Measurements from ENCODE around the gene USP17L18. TPM values are rescaled to one million over a fixed set of nuclear protein-coding genes. Genes with fewer than 3 reads are reported as not detected.
"Not testable (repeated sequence)": the region's sequence is repeated elsewhere in the genome, so short reads cannot be mapped to it uniquely, and the experiment has no call there.

Gene USP17L18
- total RNA-seq (2012; rRNA removed), result not detected in 2 replicates

DNA sequence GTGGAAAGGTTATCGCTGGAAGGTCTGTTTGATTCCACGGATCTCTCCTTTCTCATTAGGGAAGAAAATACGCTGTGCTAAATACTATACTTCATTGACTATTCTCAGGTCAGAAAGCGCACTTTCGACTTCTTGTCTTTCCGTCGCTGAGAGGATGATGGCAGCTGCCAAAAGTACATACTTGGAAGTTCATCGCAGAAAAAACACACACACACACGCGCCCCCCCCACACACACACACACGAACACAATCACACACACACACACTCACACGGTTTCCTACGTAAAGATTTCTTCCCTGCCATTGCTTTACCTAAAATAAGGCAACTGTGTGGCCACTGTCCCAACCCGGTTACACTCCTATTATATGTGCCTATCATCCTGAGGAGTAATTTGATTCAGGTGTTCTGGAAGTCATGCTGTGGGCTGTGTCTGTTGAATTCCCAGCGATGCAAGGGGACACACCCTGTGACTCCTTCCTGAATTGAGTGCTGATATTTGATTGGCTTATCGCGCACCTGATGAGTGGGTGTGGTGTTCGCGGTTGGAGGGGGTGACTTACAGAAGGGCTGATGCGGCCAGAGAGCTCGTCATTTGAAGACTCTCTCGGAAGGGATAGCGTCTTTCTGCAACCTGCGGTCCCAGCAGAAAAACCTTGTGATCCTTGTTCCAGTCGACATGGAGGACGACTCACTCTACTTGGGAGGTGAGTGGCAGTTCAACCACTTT is at the start of gene USP17L18:
USP17L18 (plus strand) TSS at position 678 of the 728 bp plus-strand sequence; CDS start at position 678, 0 bp downstream.
- H3K4me2 ChIP-seq (ENCODE audit: low read length); H3K27me3 ChIP-seq (ENCODE audit: control insufficient read depth, insufficient read depth, low read length); H3K4me3 ChIP-seq (ENCODE audit: low read length); H3K36me3 ChIP-seq (ENCODE audit: insufficient read depth, low read length); H3K9me3 ChIP-seq (replicated peaks; ENCODE audit: low read length); H3K4me1 ChIP-seq (ENCODE audit: control insufficient read depth, insufficient read depth, low read length); H3K9ac ChIP-seq (ENCODE audit: low read depth, low read length): not testable (repeated sequence)

- not testable (repeated sequence) for H3K36me3 ChIP-seq (ENCODE audit: insufficient read depth, low read length); H3K4me3 ChIP-seq (ENCODE audit: low read length); H3K4me1 ChIP-seq (ENCODE audit: control insufficient read depth, insufficient read depth, low read length); H3K9ac ChIP-seq (ENCODE audit: low read depth, low read length); H3K9me3 ChIP-seq (replicated peaks; ENCODE audit: low read length); H3K27me3 ChIP-seq (ENCODE audit: control insufficient read depth, insufficient read depth, low read length); H3K4me2 ChIP-seq (ENCODE audit: low read length)
Observed at GRCh38 chr4:9210357-9210756, 38.1 kb upstream of the USP17L18 start, which contains the start of gene USP17L10. USP17L10 (plus strand) TSS chr4:9210657; CDS start chr4:9210657, 0 bp downstream.

DNA sequence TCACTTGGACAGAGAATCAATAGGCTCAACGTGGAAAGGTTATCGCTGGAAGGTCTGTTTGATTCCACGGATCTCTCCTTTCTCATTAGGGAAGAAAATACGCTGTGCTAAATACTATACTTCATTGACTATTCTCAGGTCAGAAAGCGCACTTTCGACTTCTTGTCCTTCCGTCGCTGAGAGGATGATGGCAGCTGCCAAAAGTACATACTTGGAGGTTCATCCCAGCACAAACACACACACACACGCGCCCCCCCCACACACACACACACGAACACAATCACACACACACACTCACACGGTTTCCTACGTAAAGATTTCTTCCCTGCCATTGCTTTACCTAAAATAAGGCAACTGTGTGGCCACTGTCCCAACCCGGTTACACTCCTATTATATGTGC is 33.7 kb upstream of the USP17L18 start:
- H3K4me3 ChIP-seq (ENCODE audit: low read length); H3K9me3 ChIP-seq (replicated peaks; ENCODE audit: low read length); H3K9ac ChIP-seq (ENCODE audit: low read depth, low read length); H3K4me2 ChIP-seq (ENCODE audit: low read length); H3K36me3 ChIP-seq (ENCODE audit: insufficient read depth, low read length); H3K4me1 ChIP-seq (ENCODE audit: control insufficient read depth, insufficient read depth, low read length); H3K27me3 ChIP-seq (ENCODE audit: control insufficient read depth, insufficient read depth, low read length): not testable (repeated sequence)

- H3K27me3 ChIP-seq (ENCODE audit: control insufficient read depth, insufficient read depth, low read length); H3K9ac ChIP-seq (ENCODE audit: low read depth, low read length); H3K4me1 ChIP-seq (ENCODE audit: control insufficient read depth, insufficient read depth, low read length); H3K4me2 ChIP-seq (ENCODE audit: low read length); H3K9me3 ChIP-seq (replicated peaks; ENCODE audit: low read length); H3K4me3 ChIP-seq (ENCODE audit: low read length); H3K36me3 ChIP-seq (ENCODE audit: insufficient read depth, low read length): not testable (repeated sequence)
Observed at GRCh38 chr4:9215105-9215504, 33.3 kb upstream of the USP17L18 start, which contains the start of gene USP17L11. USP17L11 (plus strand) TSS chr4:9215405; CDS start chr4:9215405, 0 bp downstream.

DNA sequence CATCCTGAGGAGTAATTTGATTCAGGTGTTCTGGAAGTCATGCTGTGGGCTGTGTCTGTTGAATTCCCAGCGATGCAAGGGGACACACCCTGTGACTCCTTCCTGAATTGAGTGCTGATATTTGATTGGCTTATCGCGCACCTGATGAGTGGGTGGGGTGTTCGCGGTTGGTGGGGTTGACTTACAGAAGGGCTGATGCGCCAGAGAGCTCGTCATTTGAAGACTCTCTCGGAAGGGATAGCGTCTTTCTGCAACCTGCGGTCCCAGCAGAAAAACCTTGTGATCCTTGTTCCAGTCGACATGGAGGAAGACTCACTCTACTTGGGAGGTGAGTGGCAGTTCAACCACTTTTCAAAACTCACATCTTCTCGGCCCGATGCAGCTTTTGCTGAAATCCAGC is 28.6 kb upstream of the USP17L18 start, which contains the start of gene USP17L12:
USP17L12 (plus strand) TSS at position 301 of the 400 bp plus-strand sequence; CDS start at position 301, 0 bp downstream.
- not testable (repeated sequence) for H3K4me2 ChIP-seq (ENCODE audit: low read length); H3K4me1 ChIP-seq (ENCODE audit: control insufficient read depth, insufficient read depth, low read length); H3K27me3 ChIP-seq (ENCODE audit: control insufficient read depth, insufficient read depth, low read length)

GRCh38 chr4:9224596-9224995 is 23.8 kb upstream of the USP17L18 start, which contains the start of gene USP17L13:
USP17L13 (plus strand) TSS chr4:9224896; CDS start chr4:9224896, 0 bp downstream.
- not testable (repeated sequence) for H3K9me3 ChIP-seq (replicated peaks; ENCODE audit: low read length); H3K9ac ChIP-seq (ENCODE audit: low read depth, low read length); H3K4me3 ChIP-seq (ENCODE audit: low read length); H3K27me3 ChIP-seq (ENCODE audit: control insufficient read depth, insufficient read depth, low read length); H3K4me1 ChIP-seq (ENCODE audit: control insufficient read depth, insufficient read depth, low read length); H3K36me3 ChIP-seq (ENCODE audit: insufficient read depth, low read length); H3K4me2 ChIP-seq (ENCODE audit: low read length)

More for the DNA sequence above, 28.6 kb upstream of the USP17L18 start, which contains the start of gene USP17L12:
- H3K9ac ChIP-seq (ENCODE audit: low read depth, low read length); H3K36me3 ChIP-seq (ENCODE audit: insufficient read depth, low read length); H3K4me3 ChIP-seq (ENCODE audit: low read length); H3K9me3 ChIP-seq (replicated peaks; ENCODE audit: low read length): not testable (repeated sequence)

DNA sequence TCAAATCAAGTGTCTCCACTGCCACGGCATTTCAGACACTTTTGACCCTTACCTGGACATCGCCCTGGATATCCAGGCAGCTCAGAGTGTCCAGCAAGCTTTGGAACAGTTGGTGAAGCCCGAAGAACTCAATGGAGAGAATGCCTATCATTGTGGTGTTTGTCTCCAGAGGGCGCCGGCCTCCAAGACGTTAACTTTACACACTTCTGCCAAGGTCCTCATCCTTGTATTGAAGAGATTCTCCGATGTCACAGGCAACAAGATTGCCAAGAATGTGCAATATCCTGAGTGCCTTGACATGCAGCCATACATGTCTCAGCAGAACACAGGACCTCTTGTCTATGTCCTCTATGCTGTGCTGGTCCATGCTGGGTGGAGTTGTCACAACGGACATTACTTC is 18.2 kb upstream of the USP17L18 start:
- H3K4me1 ChIP-seq (ENCODE audit: control insufficient read depth, insufficient read depth, low read length); H3K27me3 ChIP-seq (ENCODE audit: control insufficient read depth, insufficient read depth, low read length); H3K9ac ChIP-seq (ENCODE audit: low read depth, low read length); H3K4me3 ChIP-seq (ENCODE audit: low read length); H3K9me3 ChIP-seq (replicated peaks; ENCODE audit: low read length); H3K36me3 ChIP-seq (ENCODE audit: insufficient read depth, low read length); H3K4me2 ChIP-seq (ENCODE audit: low read length): not testable (repeated sequence)

DNA sequence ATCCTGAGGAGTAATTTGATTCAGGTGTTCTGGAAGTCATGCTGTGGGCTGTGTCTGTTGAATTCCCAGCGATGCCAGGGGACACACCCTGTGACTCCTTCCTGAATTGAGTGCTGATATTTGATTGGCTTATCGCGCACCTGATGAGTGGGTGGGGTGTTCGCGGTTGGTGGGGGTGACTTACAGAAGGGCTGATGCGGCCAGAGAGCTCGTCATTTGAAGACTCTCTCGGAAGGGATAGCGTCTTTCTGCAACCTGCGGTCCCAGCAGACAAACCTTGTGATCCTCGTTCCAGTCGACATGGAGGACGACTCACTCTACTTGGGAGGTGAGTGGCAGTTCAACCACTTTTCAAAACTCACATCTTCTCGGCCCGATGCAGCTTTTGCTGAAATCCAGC is 14.3 kb upstream of the USP17L18 start, which contains the start of gene USP17L15:
USP17L15 (plus strand) TSS at position 301 of the 400 bp plus-strand sequence; CDS start at position 301, 0 bp downstream.
- not testable (repeated sequence) for H3K9ac ChIP-seq (ENCODE audit: low read depth, low read length); H3K4me3 ChIP-seq (ENCODE audit: low read length); H3K36me3 ChIP-seq (ENCODE audit: insufficient read depth, low read length); H3K27me3 ChIP-seq (ENCODE audit: control insufficient read depth, insufficient read depth, low read length); H3K4me1 ChIP-seq (ENCODE audit: control insufficient read depth, insufficient read depth, low read length); H3K4me2 ChIP-seq (ENCODE audit: low read length); H3K9me3 ChIP-seq (replicated peaks; ENCODE audit: low read length)

- H3K4me1 ChIP-seq (ENCODE audit: control insufficient read depth, insufficient read depth, low read length); H3K4me3 ChIP-seq (ENCODE audit: low read length); H3K9ac ChIP-seq (ENCODE audit: low read depth, low read length); H3K9me3 ChIP-seq (replicated peaks; ENCODE audit: low read length); H3K4me2 ChIP-seq (ENCODE audit: low read length); H3K27me3 ChIP-seq (ENCODE audit: control insufficient read depth, insufficient read depth, low read length); H3K36me3 ChIP-seq (ENCODE audit: insufficient read depth, low read length): not testable (repeated sequence)
Observed at GRCh38 chr4:9238461-9238860, 10.0 kb upstream of the USP17L18 start.

DNA sequence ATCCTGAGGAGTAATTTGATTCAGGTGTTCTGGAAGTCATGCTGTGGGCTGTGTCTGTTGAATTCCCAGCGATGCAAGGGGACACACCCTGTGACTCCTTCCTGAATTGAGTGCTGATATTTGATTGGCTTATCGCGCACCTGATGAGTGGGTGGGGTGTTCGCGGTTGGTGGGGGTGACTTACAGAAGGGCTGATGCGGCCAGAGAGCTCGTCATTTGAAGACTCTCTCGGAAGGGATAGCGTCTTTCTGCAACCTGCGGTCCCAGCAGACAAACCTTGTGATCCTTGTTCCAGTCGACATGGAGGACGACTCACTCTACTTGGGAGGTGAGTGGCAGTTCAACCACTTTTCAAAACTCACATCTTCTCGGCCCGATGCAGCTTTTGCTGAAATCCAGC is 4.9 kb upstream of the USP17L18 start, which contains the start of gene USP17L17:
USP17L17 (plus strand) TSS at position 301 of the 400 bp plus-strand sequence; CDS start at position 301, 0 bp downstream.
- not testable (repeated sequence) for H3K27me3 ChIP-seq (ENCODE audit: control insufficient read depth, insufficient read depth, low read length); H3K9me3 ChIP-seq (replicated peaks; ENCODE audit: low read length); H3K4me3 ChIP-seq (ENCODE audit: low read length); H3K4me1 ChIP-seq (ENCODE audit: control insufficient read depth, insufficient read depth, low read length); H3K9ac ChIP-seq (ENCODE audit: low read depth, low read length); H3K4me2 ChIP-seq (ENCODE audit: low read length); H3K36me3 ChIP-seq (ENCODE audit: insufficient read depth, low read length)

DNA sequence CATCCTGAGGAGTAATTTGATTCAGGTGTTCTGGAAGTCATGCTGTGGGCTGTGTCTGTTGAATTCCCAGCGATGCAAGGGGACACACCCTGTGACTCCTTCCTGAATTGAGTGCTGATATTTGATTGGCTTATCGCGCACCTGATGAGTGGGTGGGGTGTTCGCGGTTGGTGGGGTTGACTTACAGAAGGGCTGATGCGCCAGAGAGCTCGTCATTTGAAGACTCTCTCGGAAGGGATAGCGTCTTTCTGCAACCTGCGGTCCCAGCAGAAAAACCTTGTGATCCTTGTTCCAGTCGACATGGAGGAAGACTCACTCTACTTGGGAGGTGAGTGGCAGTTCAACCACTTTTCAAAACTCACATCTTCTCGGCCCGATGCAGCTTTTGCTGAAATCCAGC is 4.6 kb downstream of the USP17L18 start, which contains the start of gene USP17L19:
USP17L19 (plus strand) TSS at position 301 of the 400 bp plus-strand sequence; CDS start at position 301, 0 bp downstream.
- not testable (repeated sequence) for H3K27me3 ChIP-seq (ENCODE audit: control insufficient read depth, insufficient read depth, low read length); H3K9ac ChIP-seq (ENCODE audit: low read depth, low read length); H3K9me3 ChIP-seq (replicated peaks; ENCODE audit: low read length); H3K36me3 ChIP-seq (ENCODE audit: insufficient read depth, low read length); H3K4me2 ChIP-seq (ENCODE audit: low read length); H3K4me1 ChIP-seq (ENCODE audit: control insufficient read depth, insufficient read depth, low read length); H3K4me3 ChIP-seq (ENCODE audit: low read length)

DNA sequence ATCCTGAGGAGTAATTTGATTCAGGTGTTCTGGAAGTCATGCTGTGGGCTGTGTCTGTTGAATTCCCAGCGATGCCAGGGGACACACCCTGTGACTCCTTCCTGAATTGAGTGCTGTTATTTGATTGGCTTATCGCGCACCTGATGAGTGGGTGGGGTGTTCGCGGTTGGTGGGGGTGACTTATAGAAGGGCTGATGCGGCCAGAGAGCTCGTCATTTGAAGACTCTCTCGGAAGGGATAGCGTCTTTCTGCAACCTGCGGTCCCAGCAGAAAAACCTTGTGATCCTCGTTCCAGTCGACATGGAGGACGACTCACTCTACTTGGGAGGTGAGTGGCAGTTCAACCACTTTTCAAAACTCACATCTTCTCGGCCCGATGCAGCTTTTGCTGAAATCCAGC is 9.4 kb downstream of the USP17L18 start, which contains the start of gene USP17L20:
USP17L20 (plus strand) TSS at position 301 of the 400 bp plus-strand sequence; CDS start at position 301, 0 bp downstream.
- H3K27me3 ChIP-seq (ENCODE audit: control insufficient read depth, insufficient read depth, low read length); H3K9ac ChIP-seq (ENCODE audit: low read depth, low read length); H3K9me3 ChIP-seq (replicated peaks; ENCODE audit: low read length); H3K4me1 ChIP-seq (ENCODE audit: control insufficient read depth, insufficient read depth, low read length); H3K36me3 ChIP-seq (ENCODE audit: insufficient read depth, low read length); H3K4me3 ChIP-seq (ENCODE audit: low read length); H3K4me2 ChIP-seq (ENCODE audit: low read length): not testable (repeated sequence)

Data from skeletal muscle satellite cell (primary cell).